SK-N-MC (cell line): Measurements from ENCODE around the gene TPSB2.

Experiments used
- DNase-seq: peaks from one replicate; pipeline ENCODE4 v3.0.0-alpha.2; 2011; ENCODE audit warnings: low read depth, low spot score
- H3K27ac ChIP-seq: fragments of 200-600 bp; sonication (generic); 2 replicates; pipeline ENCODE4 v1.5.1; 2016; ENCODE audit warnings: mixed run types
- H3K36me3 ChIP-seq: fragments of 200-600 bp; sonication (generic); 2 replicates; pipeline ENCODE4 v1.6.1; 2017; ENCODE audit warnings: antibody characterized with exemption, low read length, mixed read lengths; ENCODE audit not compliant: insufficient read depth
- H3K4me3 ChIP-seq: fragments of 200-600 bp; sonication (generic); 2 replicates; pipeline ENCODE4 v1.5.1; 2016
- H3K9ac ChIP-seq: fragments of 200-600 bp; sonication (generic); 2 replicates; pipeline ENCODE4 v1.8.0; 2017; ENCODE audit warnings: mixed run types, mixed read lengths; ENCODE audit not compliant: insufficient read length
- H3K9me3 ChIP-seq: fragments of 200-600 bp; sonication (generic); 2 replicates; pipeline ENCODE4 v1.6.1; 2017; ENCODE audit warnings: low read depth, mild to moderate bottlenecking, antibody characterized with exemption, low read length, moderate library complexity, mixed read lengths
- EZH2 ChIP-seq: fragments of 200-600 bp; sonication (generic); IDR thresholded peaks from one replicate; pipeline ENCODE4 v1.6.1; 2017; ENCODE audit warnings: antibody characterized with exemption
- FOXP2 ChIP-seq: optimal IDR thresholded peaks from 2 replicates; pipeline ENCODE3; 2011; ENCODE audit warnings: mild to moderate bottlenecking, moderate library complexity; ENCODE audit not compliant: insufficient read depth; ENCODE audit errors: extremely low read length, control extremely low read depth
- POLR2AphosphoS5 ChIP-seq: IDR thresholded peaks from 2 replicates; pipeline ENCODE4 v1.6.1; 2012; ENCODE audit warnings: mild to moderate bottlenecking, low read depth, low read length, borderline replicate concordance

The TPSB2 gene

GRCh38 chr16:1184980-1185379 lies 45.0 kb downstream of the TPSB2 start:
- DNase-seq, result no peak
- H3K9me3 ChIP-seq, result no peaks in the 10 kb centered on the region
- no peaks in the 10 kb centered on the region for H3K36me3 ChIP-seq
- H3K4me3 ChIP-seq, result no peak overlapping the region
- no peak for TF ChIP-seq POLR2AphosphoS5
- no peak for TF ChIP-seq EZH2
- no peak for TF ChIP-seq FOXP2
- H3K9ac ChIP-seq, result no peak overlapping the region
- H3K27ac ChIP-seq, result no peak overlapping the region

DNA sequence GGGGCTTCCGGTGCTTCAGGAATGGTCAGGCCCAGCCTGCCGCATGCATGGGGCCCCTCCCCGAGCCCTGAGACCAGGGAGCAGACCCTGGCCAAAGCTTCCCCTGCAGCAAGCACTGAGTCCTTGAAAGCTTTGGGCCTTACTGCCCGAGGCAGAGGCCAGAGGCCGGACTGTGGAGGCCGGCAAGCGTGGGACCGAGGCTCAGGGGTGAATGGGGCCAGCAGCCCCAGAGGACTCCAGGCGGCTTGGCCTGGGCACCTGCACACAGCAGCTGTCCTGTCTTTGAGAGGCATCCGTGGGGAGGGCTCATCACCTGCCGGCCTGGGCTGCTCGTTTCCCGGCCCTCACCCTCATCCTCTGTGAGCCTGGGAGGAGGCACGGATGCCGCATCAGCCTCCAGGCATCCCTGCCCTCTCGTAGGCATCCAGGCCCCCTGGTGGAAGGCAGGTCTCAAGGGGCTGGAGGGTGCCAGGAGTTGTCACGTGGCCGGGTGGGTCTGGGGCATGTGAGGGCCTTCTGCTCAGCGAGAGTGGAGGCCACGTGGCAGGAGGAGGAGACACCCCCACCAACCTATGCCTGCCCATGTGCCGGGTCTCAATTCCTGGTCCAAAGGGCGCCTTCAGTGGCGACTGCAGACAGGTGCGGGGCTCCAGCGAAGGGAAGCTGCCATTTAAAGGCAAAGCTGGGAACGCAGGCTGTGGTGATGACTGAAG lies 45.7 kb downstream of the TPSB2 start:
- TF ChIP-seq EZH2 (no peak), POLR2AphosphoS5 (no peak), FOXP2 (no peak)
- no peak for DNase-seq
- H3K9me3 ChIP-seq, result no peaks in the 10 kb centered on the region
- H3K9ac ChIP-seq, result no peak overlapping the region
- H3K36me3 ChIP-seq, result no peaks in the 10 kb centered on the region
- no peak overlapping the region for H3K4me3 ChIP-seq
- H3K27ac ChIP-seq, result no peak overlapping the region

DNA sequence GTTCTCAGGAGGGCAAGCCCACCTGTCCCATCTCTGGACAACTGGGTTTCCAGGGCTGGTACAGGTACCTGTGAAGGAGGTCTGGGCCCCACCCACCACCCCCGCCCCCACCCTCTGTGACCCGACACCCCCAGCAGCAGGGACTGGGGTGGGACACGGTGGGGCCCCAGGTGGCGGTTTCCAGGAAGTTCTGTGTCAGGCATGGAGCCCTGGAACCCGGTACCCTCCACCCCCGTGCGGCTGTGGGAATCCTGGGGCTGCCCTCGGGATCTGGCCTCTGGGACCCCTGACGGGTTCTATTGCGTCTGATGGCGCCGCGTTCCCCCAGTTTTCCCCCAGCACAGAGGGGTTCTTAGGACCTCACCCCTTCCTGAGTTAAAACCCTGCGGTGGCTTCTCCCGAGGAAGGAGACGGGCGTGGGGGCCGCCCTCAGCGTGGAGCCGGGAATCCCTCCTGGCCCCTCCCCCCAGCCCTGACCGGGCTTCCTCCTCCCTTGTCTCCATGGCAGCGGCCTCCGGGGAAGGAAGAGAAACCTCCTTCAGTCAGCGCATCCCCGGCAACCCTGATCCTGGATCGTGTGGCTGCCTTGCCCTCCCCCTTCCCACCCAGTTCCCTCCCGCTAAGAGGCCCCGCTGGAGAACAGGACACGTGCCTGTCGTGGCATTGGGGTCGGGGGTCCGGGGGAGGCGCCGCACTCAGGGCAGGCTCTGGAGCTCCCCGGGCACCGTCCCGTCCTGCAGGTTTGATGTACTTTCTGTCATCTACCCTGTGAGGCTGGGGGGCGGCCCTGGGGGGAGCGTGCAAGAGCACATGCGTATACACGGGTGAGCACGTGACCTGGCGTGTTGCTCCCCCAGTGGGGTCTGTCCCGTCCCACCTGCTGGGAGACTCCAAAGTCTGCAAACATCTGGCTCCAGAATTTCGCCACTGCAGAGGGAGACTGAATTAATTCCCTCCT lies 46.8 kb downstream of the TPSB2 start:
- no peak for TF ChIP-seq POLR2AphosphoS5
- no peak for TF ChIP-seq EZH2
- TF ChIP-seq FOXP2, result no peak
- H3K4me3 ChIP-seq, result peak overlapping the region; percentile 51; the same call in 1 of the 2 replicates
- DNase-seq, result no peak
- H3K27ac ChIP-seq, result no peak overlapping the region
- H3K36me3 ChIP-seq, result no peaks in the 10 kb centered on the region
- no peak overlapping the region for H3K9ac ChIP-seq
- H3K9me3 ChIP-seq, result no peaks in the 10 kb centered on the region

GRCh38 chr16:1182316-1182671 lies 47.7 kb downstream of the TPSB2 start:
- Histone ChIP-seq H3K9me3 (no peaks in the 10 kb centered on the region), H3K9ac (no peak overlapping the region), H3K27ac (no peak overlapping the region), H3K4me3 (no peak overlapping the region), H3K36me3 (no peaks in the 10 kb centered on the region)
- TF ChIP-seq FOXP2 (no peak), POLR2AphosphoS5 (no peak), EZH2 (no peak)
- DNase-seq, result no peak

DNA sequence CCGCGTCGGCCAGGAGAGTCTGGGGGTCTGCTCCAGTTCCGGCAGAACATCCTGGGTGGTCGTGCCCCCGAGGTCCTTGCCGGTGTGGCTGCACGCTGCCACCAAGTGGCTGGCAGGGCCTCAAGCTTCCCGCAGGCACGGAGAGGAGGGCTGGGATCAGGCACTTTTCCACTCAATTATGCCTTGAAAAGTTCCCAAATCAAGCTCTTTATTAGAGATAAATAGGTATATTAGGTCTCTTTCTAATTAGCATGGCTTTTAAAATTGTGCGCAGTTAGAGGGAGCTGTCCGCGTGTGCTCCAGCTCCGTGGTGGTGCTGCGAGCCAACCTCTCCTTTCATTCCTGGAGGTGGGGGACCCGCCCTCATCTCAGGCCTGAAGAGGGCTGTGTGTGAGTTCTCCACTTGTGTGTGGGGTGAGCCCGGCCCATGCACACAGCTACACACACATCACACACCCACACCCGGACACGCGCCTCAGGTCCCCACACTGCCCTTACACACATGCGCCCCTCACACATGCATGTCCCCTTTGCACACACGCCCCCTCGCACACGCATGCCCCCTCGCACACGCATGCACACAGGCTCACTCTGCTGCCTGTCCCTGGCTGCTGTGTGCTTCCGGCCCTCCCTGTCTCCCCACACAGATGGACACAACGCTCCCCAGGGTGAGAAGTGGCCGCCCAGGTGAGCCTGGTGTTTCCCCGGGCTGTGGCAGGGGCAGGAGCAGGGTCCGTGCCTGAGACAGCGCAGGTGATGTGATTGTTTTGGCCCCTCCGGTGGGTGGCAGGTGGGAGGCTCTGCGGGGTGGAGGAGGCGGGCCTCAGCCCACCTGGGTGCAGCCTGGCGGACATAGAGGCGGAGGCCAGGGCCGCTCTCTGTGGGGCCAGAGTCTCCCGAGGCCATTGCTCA lies 48.3 kb downstream of the TPSB2 start:
- Histone ChIP-seq H3K4me3 (no peak overlapping the region), H3K36me3 (no peaks in the 10 kb centered on the region), H3K9me3 (no peaks in the 10 kb centered on the region), H3K27ac (no peak overlapping the region), H3K9ac (no peak overlapping the region)
- no peak for DNase-seq
- TF ChIP-seq EZH2, result no peak
- TF ChIP-seq POLR2AphosphoS5, result no peak

- Histone ChIP-seq H3K27ac (no peak overlapping the region), H3K4me3 (no peak overlapping the region), H3K36me3 (no peaks in the 10 kb centered on the region), H3K9ac (no peak overlapping the region), H3K9me3 (no peaks in the 10 kb centered on the region)
- no peak for DNase-seq
- TF ChIP-seq POLR2AphosphoS5, result no peak
- no peak for TF ChIP-seq FOXP2
Measured at GRCh38 chr16:1180549-1181403, 49.2 kb downstream of the TPSB2 start.
